Trophoblast cell (in vitro differentiated cells and primary cell): ENCODE data around the gene CASP9.
A peak's percentile ranks its signal among the peaks of the same experiment; 100 is the strongest.

ENCODE experiments used
- DNase-seq, 2 donors: peaks; one replicate each; pipeline ENCODE4 v3.0.0-alpha.2; 2016
- H2AFZ ChIP-seq: 2 replicates; pipeline ENCODE4 v1.6.1; 2013; ENCODE audit warnings: low read length, moderate library complexity, mild to moderate bottlenecking; ENCODE audit not compliant: insufficient read depth, poor library complexity
- H2AK5ac ChIP-seq: 2 replicates; pipeline ENCODE4 v1.6.1; 2013; ENCODE audit warnings: mild to moderate bottlenecking, low read length
- H2BK120ac ChIP-seq: 2 replicates; pipeline ENCODE4 v1.6.1; 2013; ENCODE audit warnings: low read length, mild to moderate bottlenecking, moderate library complexity; ENCODE audit not compliant: insufficient read depth, poor library complexity
- H2BK12ac ChIP-seq: 2 replicates; pipeline ENCODE4 v1.6.1; 2013; ENCODE audit warnings: mild to moderate bottlenecking, low read length, moderate library complexity
- H2BK5ac ChIP-seq: 2 replicates; pipeline ENCODE4 v1.6.1; 2013; ENCODE audit warnings: low read length, low read depth, moderate library complexity, mild to moderate bottlenecking; ENCODE audit not compliant: poor library complexity
- H3K14ac ChIP-seq: 2 replicates; pipeline ENCODE4 v1.6.1; 2013; ENCODE audit warnings: mild to moderate bottlenecking, low read length
- H3K18ac ChIP-seq: 2 replicates; pipeline ENCODE4 v1.6.1; 2013; ENCODE audit warnings: mild to moderate bottlenecking, low read length
- H3K23ac ChIP-seq: 2 replicates; pipeline ENCODE4 v1.6.1; 2013; ENCODE audit warnings: low read length
- H3K27ac ChIP-seq: 2 replicates; pipeline ENCODE4 v1.5.1; 2013; ENCODE audit warnings: low read depth, mild to moderate bottlenecking, inconsistent platforms, low read length, moderate library complexity
- H3K27me3 ChIP-seq: 2 replicates; pipeline ENCODE4 v1.6.1; 2013; ENCODE audit warnings: inconsistent platforms, mild to moderate bottlenecking, low read length, moderate library complexity; ENCODE audit not compliant: insufficient read depth
- H3K36me3 ChIP-seq, 2 experiments: 1 replicate in 1 of 2; 2 replicates in 1 of 2; pipeline ENCODE4 v1.6.1; 2013; ENCODE audit warnings: low read length in 2 of 2, mild to moderate bottlenecking in 2 of 2, moderate library complexity in 1 of 2; ENCODE audit not compliant: insufficient read depth in 2 of 2, control insufficient read depth in 1 of 2
- H3K4ac ChIP-seq: 2 replicates; pipeline ENCODE4 v1.6.1; 2013; ENCODE audit warnings: low read depth, mild to moderate bottlenecking, low read length, moderate library complexity
- H3K4me1 ChIP-seq, 2 experiments: 1 replicate in 1 of 2; 2 replicates in 1 of 2; pipeline ENCODE4 v1.6.1; 2013; ENCODE audit warnings: low read length in 2 of 2, mild to moderate bottlenecking in 2 of 2, moderate library complexity in 1 of 2; ENCODE audit not compliant: insufficient read depth in 2 of 2, control insufficient read depth in 1 of 2
- H3K4me2 ChIP-seq: 2 replicates; pipeline ENCODE4 v1.6.1; 2013; ENCODE audit warnings: inconsistent platforms, mild to moderate bottlenecking, low read length, moderate library complexity
- H3K4me3 ChIP-seq: 2 replicates; pipeline ENCODE4 v1.5.1; 2013; ENCODE audit warnings: mild to moderate bottlenecking, low read depth, low read length, inconsistent platforms
- H3K79me1 ChIP-seq: one replicate; pipeline ENCODE4 v1.6.1; 2013; ENCODE audit warnings: low read length
- H3K79me2 ChIP-seq: 2 replicates; pipeline ENCODE4 v1.6.1; 2013; ENCODE audit warnings: low read length, mild to moderate bottlenecking; ENCODE audit not compliant: control insufficient read depth, insufficient read depth, poor library complexity
- H3K9ac ChIP-seq: 2 replicates; pipeline ENCODE4 v1.6.1; 2013; ENCODE audit warnings: mild to moderate bottlenecking, low read length
- H3K9me3 ChIP-seq: 2 replicates; pipeline ENCODE4 v1.6.1; 2013; ENCODE audit warnings: low read depth, mild to moderate bottlenecking, control low read depth, inconsistent platforms, low read length; ENCODE audit not compliant: insufficient read depth
- H4K12ac ChIP-seq: 2 replicates; pipeline ENCODE4 v1.6.1; 2013; ENCODE audit warnings: low read depth, mild to moderate bottlenecking, low read length, moderate library complexity
- H4K8ac ChIP-seq: 2 replicates; pipeline ENCODE4 v1.6.1; 2013; ENCODE audit warnings: low read depth, mild to moderate bottlenecking, low read length, moderate library complexity
- H4K91ac ChIP-seq: one replicate; pipeline ENCODE4 v1.6.1; 2013; ENCODE audit warnings: low read depth, mild to moderate bottlenecking, low read length, moderate library complexity
- WGBS: extraction: QIAGEN DNeasy Blood & Tissue Kit; methylation state at CpG from one replicate; pipeline ENCODE4 v1.1.7; 2013; ENCODE audit warnings: missing lambda C conversion rate; ENCODE audit not compliant: insufficient read length, insufficient coverage; ENCODE audit errors: extremely low coverage; 5-methylcytosine and 5-hydroxymethylcytosine counted together

CASP9 gene

GRCh38 chr1:15538771-15539170, 14.8 kb upstream of the CASP9 start:
- H3K9me3 ChIP-seq = no peaks in the 10 kb centered on the region
- H4K91ac ChIP-seq = no peak overlapping the region
- no peak overlapping the region for H3K27ac ChIP-seq
- H3K4me2 ChIP-seq = no peak overlapping the region
- no peaks in the 10 kb centered on the region for H3K79me2 ChIP-seq
- no peak overlapping the region for H2BK120ac ChIP-seq
- no peaks in the 10 kb centered on the region for H3K27me3 ChIP-seq
- H3K79me1 ChIP-seq = no peaks in the 10 kb centered on the region
- no peak overlapping the region for H3K4me3 ChIP-seq
- no peak overlapping the region for H2AFZ ChIP-seq
- WGBS = no CpG with 5 or more reads among the region's 6 CpGs
- no peak overlapping the region for H3K9ac ChIP-seq
- no peak overlapping the region for H3K18ac ChIP-seq
- no peak overlapping the region for H2BK5ac ChIP-seq
- H4K12ac ChIP-seq = no peak overlapping the region
- DNase-seq = no peak
- H3K4me1 ChIP-seq = peaks cover 0 to 3% of the 10 kb centered on the region in 2 experiments
- no peak overlapping the region for H3K23ac ChIP-seq
- H3K14ac ChIP-seq = no peak overlapping the region
- no peak overlapping the region for H3K4ac ChIP-seq
- no peak overlapping the region for H2AK5ac ChIP-seq
- no peak overlapping the region for H2BK12ac ChIP-seq
- no peak overlapping the region for H4K8ac ChIP-seq
- H3K36me3 ChIP-seq = peaks cover 20 to 38% of the 10 kb centered on the region in 2 experiments

DNA sequence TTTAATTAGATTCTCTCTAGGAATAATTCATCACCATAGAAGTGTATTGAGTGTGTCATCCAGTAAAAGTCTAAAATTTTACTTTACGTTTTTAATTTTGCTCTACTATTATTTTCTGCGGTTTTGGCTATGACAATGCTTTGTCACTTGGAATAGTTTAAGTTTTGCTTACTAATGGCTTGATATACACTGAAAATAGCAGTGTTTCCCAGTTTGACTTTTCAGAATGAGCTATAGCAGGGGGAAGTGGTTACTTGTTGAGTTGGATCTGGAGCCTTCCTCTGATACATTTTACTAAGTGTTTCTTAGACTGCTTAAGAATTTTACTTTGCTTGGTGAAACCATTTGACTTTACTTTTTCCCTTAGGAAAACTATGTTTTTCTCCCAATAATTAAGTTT, 7.7 kb upstream of the CASP9 start:
- Histone ChIP-seq H3K4ac (no peak overlapping the region), H4K8ac (no peak overlapping the region), H4K12ac (no peak overlapping the region), H3K79me2 (no peaks in the 10 kb centered on the region), H2BK120ac (no peak overlapping the region), H3K4me1 (no peaks in the 10 kb centered on the region), H3K9me3 (no peaks in the 10 kb centered on the region), H3K9ac (no peak overlapping the region), H3K14ac (no peak overlapping the region), H3K4me2 (no peak overlapping the region), H2AK5ac (no peak overlapping the region), H2BK5ac (no peak overlapping the region), H3K36me3 (peaks cover 9 to 21% of the 10 kb centered on the region in 2 experiments), H3K79me1 (peaks cover 4% of the 10 kb centered on the region), H3K4me3 (no peak overlapping the region), H4K91ac (no peak overlapping the region), H2BK12ac (no peak overlapping the region), H3K27ac (no peak overlapping the region), H3K18ac (no peak overlapping the region), H3K23ac (no peak overlapping the region), H2AFZ (no peak overlapping the region), H3K27me3 (no peaks in the 10 kb centered on the region)
- no peak for DNase-seq
- WGBS = no CpG with 5 or more reads among the region's 2 CpGs

DNA sequence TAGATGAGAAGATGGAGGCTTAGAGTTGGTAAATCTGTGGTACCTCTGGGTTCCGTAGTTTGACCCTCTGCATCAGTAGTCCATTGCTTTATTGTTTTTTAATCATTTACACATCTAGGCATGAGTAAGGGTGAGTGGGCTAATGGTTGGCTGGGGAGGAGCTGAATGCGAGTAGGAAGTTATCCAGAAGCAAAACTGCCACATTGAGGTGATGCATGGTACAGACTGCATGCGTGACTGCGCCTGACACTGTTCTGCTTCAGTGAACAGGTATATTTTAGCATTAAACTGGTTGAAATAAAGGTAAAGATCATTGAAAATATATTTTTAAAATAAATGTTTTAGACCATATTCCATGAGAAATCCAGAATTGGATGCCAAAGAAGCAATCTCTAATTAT, 7.0 kb upstream of the CASP9 start:
- Histone ChIP-seq H2AK5ac (no peak overlapping the region), H2BK12ac (no peak overlapping the region), H4K12ac (no peak overlapping the region), H3K9ac (no peak overlapping the region), H3K23ac (no peak overlapping the region), H3K36me3 (peaks cover 9 to 18% of the 10 kb centered on the region in 2 experiments), H3K4me1 (no peaks in the 10 kb centered on the region), H3K14ac (no peak overlapping the region), H3K4ac (no peak overlapping the region), H4K8ac (no peak overlapping the region), H2AFZ (no peak overlapping the region), H2BK120ac (no peak overlapping the region), H3K4me3 (no peak overlapping the region), H4K91ac (no peak overlapping the region), H2BK5ac (no peak overlapping the region), H3K9me3 (no peaks in the 10 kb centered on the region), H3K27ac (no peak overlapping the region), H3K18ac (no peak overlapping the region), H3K79me2 (no peaks in the 10 kb centered on the region), H3K4me2 (no peak overlapping the region), H3K27me3 (no peaks in the 10 kb centered on the region), H3K79me1 (peaks cover 4% of the 10 kb centered on the region)
- DNase-seq = no peak
- no CpG with 5 or more reads among the region's 4 CpGs for WGBS

DNA sequence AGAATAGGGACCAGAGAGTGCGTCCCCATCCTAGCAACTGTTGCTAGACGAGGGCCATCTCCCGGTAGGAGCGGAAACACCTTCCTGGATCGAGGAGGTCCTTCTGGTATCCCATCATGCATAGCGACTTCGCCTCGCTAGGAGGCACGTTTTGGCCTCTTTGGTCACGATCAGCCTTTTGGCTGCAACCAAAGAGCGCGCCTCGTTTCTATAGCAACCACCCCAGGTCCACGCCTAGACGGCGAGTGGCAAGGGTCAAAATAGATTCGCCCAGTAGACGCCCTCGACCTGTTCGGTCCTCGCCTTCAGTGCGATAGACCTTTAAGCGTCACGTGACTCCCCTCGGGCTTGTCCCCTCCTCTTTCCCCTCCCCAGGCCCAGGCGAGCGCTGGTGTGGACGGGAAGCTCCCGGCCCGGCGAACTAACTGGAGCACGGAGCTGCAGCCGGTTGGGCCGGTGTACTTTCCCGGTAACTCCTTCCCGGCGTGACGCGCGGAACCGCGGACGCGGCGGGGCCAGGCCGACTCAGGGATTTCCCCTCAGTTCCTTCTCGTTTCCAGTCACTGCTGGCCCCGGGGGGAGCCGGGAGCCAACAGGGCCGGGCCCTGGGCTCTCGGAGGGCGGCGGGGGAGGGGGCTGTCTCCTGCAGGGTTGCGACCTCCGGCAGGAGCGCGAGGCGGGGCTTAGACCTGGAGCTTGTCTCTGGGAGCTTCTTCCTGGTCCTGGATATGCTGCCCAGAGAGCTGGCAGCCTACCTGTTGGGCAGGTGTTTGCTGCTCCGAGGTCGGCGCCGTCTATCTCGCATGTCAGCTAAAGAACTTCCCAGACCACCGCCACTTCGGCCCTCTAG, 2.7 kb upstream of the CASP9 start, which contains the start of gene DNAJC16:
Gene DNAJC16, plus strand, starts transcription at position 359 of the 850 bp plus-strand sequence. CDS start 2,258 bp downstream, outside the sequence.
- Histone ChIP-seq H2AK5ac (no peak within 1 kb of the TSS), H2BK5ac (peak within 1 kb of the TSS; percentile 74), H3K79me1 (peaks cover 11% of the 10 kb centered on the region), H3K27ac (peak within 1 kb of the TSS; percentile 92), H3K14ac (peak within 1 kb of the TSS; percentile 81), H4K12ac (peak within 1 kb of the TSS; percentile 88), H2AFZ (peak within 1 kb of the TSS; percentile 60), H3K9me3 (no peaks in the 10 kb centered on the region), H2BK120ac (no peak within 1 kb of the TSS), H3K79me2 (peaks cover 3% of the 10 kb centered on the region), H3K4me3 (peak within 1 kb of the TSS; percentile 85), H3K18ac (peak within 1 kb of the TSS; percentile 86), H4K91ac (peak within 1 kb of the TSS; percentile 56), H2BK12ac (no peak within 1 kb of the TSS), H4K8ac (peak within 1 kb of the TSS; percentile 82), H3K23ac (no peak within 1 kb of the TSS), H3K27me3 (no peaks in the 10 kb centered on the region), H3K4ac (peak within 1 kb of the TSS; percentile 51), H3K9ac (peak within 1 kb of the TSS; percentile 92), H3K4me1 (peaks cover 5 to 6% of the 10 kb centered on the region in 2 experiments), H3K36me3 (peaks cover 0 to 7% of the 10 kb centered on the region in 2 experiments), H3K4me2 (peak within 1 kb of the TSS; percentile 94)
- no CpG with 5 or more reads among the region's 65 CpGs for WGBS
- DNase-seq = peak; percentile 100
